Spinal cord (tissue), 10 donors: ENCODE results near the gene LMBR1. TPM values are rescaled to one million over a fixed set of nuclear protein-coding genes. Genes with fewer than 3 reads are reported as not detected.
A peak's percentile ranks its signal among the peaks of the same experiment; 100 is the strongest.
"Not testable (repeated sequence)": the region's sequence is repeated elsewhere in the genome, so short reads cannot be mapped to it uniquely, and the experiment has no call there.

Experiments
- DNase-seq, 6 donors: peaks; one replicate each; pipeline versions ENCODE4 v3.0.0 to v3.0.0-alpha.2; 2013 to 2015; ENCODE audit warnings: low spot score in 6 of 6, low read depth in 4 of 6
- H3K27ac ChIP-seq: one replicate; pipeline ENCODE4 v1.5.1; 2013; ENCODE audit warnings: low read depth, low read length, control low read depth
- H3K27me3 ChIP-seq: one replicate; pipeline ENCODE4 v1.6.1; 2013; ENCODE audit warnings: low read length; ENCODE audit not compliant: control insufficient read depth, insufficient read depth
- H3K36me3 ChIP-seq: one replicate; pipeline ENCODE4 v1.6.1; 2013; ENCODE audit warnings: low read length; ENCODE audit not compliant: control insufficient read depth, insufficient read depth
- H3K4me1 ChIP-seq: one replicate; pipeline ENCODE4 v1.6.1; 2013; ENCODE audit warnings: low read length; ENCODE audit not compliant: control insufficient read depth, insufficient read depth
- H3K4me3 ChIP-seq: one replicate; pipeline ENCODE4 v1.5.1; 2013; ENCODE audit warnings: low read depth, low read length, control low read depth
- H3K9me3 ChIP-seq: one replicate; pipeline ENCODE4 v1.6.1; 2013; ENCODE audit warnings: low read length; ENCODE audit not compliant: control insufficient read depth, insufficient read depth
- WGBS: methylation state at CpG from one replicate; pipeline ENCODE4 v1.1.5; 2013; ENCODE audit warnings: missing lambda C conversion rate; ENCODE audit not compliant: insufficient coverage; 5-methylcytosine and 5-hydroxymethylcytosine counted together
- polyA plus RNA-seq, 2 donors: library from polyadenylated mRNA; unstranded; fragments of 120-200 nt; gene quantifications; one replicate each; pipeline ENCODE4 v1.2.1, GENCODE V29; 2013; ENCODE audit not compliant: insufficient read length in 2 of 2
- total RNA-seq, 2 donors: library from RNA; depleted of rRNA in 1 of 2; stranded (reverse); fragments of 120-200 nt in 1 of 2; fragments of >200 nt in 1 of 2; gene quantifications; one replicate each; pipeline versions ENCODE4 v1.2.3 to v1.2.4, GENCODE V29; 2013 to 2014
- donor health status: healthy.

The LMBR1 gene
- total and polyA plus RNA-seq, 4 donors: 54.9 to 164 (median 64.1) TPM

GRCh38 chr7:156907656-156908055 lies 14.7 kb upstream of the LMBR1 start:
- H3K9me3 ChIP-seq: no peaks in the 10 kb centered on the region
- no peak overlapping the region for H3K4me3 ChIP-seq
- H3K27ac ChIP-seq: no peak overlapping the region
- H3K36me3 ChIP-seq: no peaks in the 10 kb centered on the region
- peaks cover 3% of the 10 kb centered on the region for H3K4me1 ChIP-seq
- H3K27me3 ChIP-seq: no peaks in the 10 kb centered on the region
- peak in 2 of 6 donors; percentile 12 to 41 for DNase-seq
- WGBS: no CpG with 5 or more reads among the region's 4 CpGs

GRCh38 chr7:156906200-156906649 lies 13.2 kb upstream of the LMBR1 start:
- Histone ChIP-seq H3K27me3 (no peaks in the 10 kb centered on the region), H3K36me3 (no peaks in the 10 kb centered on the region), H3K4me3 (no peak overlapping the region), H3K4me1 (peaks cover 3% of the 10 kb centered on the region), H3K9me3 (no peaks in the 10 kb centered on the region), H3K27ac (no peak overlapping the region)
- no peak for DNase-seq
- WGBS: 100% methylated on average over 2 of the region's 4 CpGs

DNA sequence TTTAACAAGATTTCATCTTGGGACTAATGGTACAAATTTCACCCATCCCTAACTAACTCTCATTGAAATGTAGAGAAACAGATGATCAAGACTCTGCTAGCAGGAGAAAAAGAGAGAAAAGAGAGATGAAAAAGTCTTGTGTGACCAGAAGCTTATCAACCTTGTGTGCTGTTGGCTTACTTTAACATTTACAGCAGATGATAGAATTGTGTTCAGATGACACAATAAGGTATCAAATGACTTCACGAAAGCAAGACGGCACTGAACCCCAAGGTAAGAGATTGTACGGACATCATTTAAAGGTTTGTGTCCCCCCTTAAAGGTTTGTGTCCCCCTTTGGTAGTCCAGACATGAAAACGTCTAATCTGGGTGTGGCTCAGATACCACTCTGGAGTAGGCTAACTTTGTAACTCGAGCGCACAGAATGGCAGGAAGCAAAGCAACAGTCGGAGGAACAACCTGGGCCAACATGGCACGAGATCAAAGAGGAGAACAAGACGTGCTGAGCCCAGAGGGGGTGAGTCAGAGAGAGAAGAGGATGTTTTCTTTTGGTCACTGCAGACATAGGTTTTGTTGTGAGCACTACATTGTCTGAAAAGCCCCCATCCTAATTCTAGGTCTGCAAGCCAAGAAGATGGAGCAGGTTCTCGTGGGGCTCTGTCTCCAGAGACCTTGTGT lies 10.4 kb upstream of the LMBR1 start:
- no peaks in the 10 kb centered on the region for H3K27me3 ChIP-seq
- H3K4me3 ChIP-seq: no peak overlapping the region
- DNase-seq: peak in 1 of 6 donors; percentile 32
- peaks cover 3% of the 10 kb centered on the region for H3K4me1 ChIP-seq
- H3K36me3 ChIP-seq: no peaks in the 10 kb centered on the region
- WGBS: 74% methylated on average over 9 of the region's 10 CpGs
- no peak overlapping the region for H3K27ac ChIP-seq
- no peaks in the 10 kb centered on the region for H3K9me3 ChIP-seq

DNA sequence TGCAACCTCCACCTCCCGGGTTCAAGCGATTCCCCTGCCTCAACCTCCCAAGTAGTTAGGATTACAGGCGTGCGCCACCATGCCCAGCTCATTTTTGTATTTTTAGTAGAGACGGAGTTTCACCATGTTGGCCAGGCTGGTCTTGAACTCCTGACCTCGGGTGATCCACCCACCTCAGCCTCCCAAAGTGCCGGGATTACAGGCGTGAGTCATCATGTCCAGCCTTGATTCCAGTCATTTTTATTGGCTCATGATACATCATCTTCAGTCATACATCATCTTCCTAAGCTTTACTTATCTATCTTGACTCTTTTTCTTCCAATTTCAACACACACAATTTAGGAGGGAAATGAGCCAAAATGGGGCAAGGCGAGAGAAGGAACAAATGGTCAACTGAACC lies 7.1 kb upstream of the LMBR1 start:
- H3K27ac ChIP-seq, DNase-seq: not testable (repeated sequence)
- WGBS: 85% methylated on average over 9 of the region's 9 CpGs

DNA sequence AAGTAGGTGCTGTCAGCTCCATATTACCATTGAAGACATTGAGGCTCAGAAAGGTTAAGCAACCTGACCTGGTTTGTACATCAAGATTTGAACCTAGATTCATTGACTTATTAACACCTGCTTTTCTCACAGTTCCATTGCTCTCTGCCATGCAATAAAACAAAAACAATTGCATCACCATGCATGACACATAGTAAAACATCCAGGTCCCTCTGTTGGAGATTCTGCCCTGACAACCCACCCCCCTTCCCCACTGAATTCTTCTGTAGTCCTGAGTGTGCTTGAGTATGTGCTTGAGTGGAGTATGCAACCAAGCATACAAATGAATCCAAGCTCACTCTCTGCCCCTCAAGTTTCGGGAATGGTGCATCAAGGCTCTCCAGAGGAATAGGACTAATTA lies 6.0 kb upstream of the LMBR1 start:
- DNase-seq: no peak
- Histone ChIP-seq H3K36me3 (no peaks in the 10 kb centered on the region), H3K4me1 (no peaks in the 10 kb centered on the region), H3K27me3 (no peaks in the 10 kb centered on the region), H3K4me3 (no peak overlapping the region), H3K27ac (no peak overlapping the region), H3K9me3 (no peaks in the 10 kb centered on the region)
- no CpG with 5 or more reads among the region's 1 CpG for WGBS

More for the DNA sequence above, 7.1 kb upstream of the LMBR1 start:
- not testable (repeated sequence) for H3K4me1 ChIP-seq, H3K9me3 ChIP-seq, H3K36me3 ChIP-seq, H3K27me3 ChIP-seq, H3K4me3 ChIP-seq

GRCh38 chr7:156897673-156898072 lies 4.7 kb upstream of the LMBR1 start:
- Histone ChIP-seq H3K9me3 (no peaks in the 10 kb centered on the region), H3K4me3 (no peak overlapping the region), H3K36me3 (no peaks in the 10 kb centered on the region), H3K27ac (no peak overlapping the region), H3K27me3 (no peaks in the 10 kb centered on the region), H3K4me1 (no peaks in the 10 kb centered on the region)
- WGBS: 89% methylated on average over 3 of the region's 8 CpGs
- no peak for DNase-seq

DNA sequence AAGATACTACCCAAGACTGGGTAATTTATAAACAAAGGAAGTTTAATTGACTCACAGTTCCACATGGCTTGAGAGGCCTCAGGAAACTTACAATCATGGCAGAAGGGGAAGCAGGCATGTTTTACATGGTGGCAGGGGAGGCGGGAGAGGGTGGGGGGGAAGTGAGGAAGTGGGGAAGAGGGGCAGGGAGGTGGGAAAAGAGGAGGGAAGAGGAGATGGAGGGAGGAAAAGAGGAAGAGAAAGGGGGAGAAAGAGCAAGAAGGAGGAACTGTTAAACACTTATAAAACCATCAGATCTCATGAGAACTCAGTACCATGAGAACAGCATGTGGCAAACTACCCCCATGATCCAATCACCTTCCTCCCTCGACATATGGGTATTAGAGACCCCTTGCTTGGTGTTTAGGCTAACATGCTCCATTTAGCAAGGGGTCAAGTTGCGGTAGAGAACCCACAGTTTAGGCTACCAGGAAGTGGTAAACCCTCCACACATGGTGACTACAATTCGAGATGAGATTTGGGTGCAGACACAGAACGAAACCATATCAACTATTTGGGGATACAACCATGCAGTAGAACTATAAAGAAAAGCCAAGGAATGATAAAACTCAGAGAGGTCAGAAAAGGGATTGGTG lies 3.5 kb upstream of the LMBR1 start:
- Histone ChIP-seq H3K36me3 (no peaks in the 10 kb centered on the region), H3K4me3 (no peak overlapping the region), H3K27me3 (no peaks in the 10 kb centered on the region), H3K4me1 (no peaks in the 10 kb centered on the region), H3K27ac (no peak overlapping the region), H3K9me3 (no peaks in the 10 kb centered on the region)
- WGBS: 92% methylated on average over 2 of the region's 5 CpGs
- no peak for DNase-seq

GRCh38 chr7:156895024-156895780 lies 2.2 kb upstream of the LMBR1 start:
- H3K27me3 ChIP-seq: no peaks in the 10 kb centered on the region
- no peak overlapping the region for H3K27ac ChIP-seq
- H3K9me3 ChIP-seq: no peaks in the 10 kb centered on the region
- no peaks in the 10 kb centered on the region for H3K4me1 ChIP-seq
- WGBS: 96% methylated on average over 4 of the region's 6 CpGs
- H3K4me3 ChIP-seq: no peak overlapping the region
- no peak for DNase-seq
- no peaks in the 10 kb centered on the region for H3K36me3 ChIP-seq

DNA sequence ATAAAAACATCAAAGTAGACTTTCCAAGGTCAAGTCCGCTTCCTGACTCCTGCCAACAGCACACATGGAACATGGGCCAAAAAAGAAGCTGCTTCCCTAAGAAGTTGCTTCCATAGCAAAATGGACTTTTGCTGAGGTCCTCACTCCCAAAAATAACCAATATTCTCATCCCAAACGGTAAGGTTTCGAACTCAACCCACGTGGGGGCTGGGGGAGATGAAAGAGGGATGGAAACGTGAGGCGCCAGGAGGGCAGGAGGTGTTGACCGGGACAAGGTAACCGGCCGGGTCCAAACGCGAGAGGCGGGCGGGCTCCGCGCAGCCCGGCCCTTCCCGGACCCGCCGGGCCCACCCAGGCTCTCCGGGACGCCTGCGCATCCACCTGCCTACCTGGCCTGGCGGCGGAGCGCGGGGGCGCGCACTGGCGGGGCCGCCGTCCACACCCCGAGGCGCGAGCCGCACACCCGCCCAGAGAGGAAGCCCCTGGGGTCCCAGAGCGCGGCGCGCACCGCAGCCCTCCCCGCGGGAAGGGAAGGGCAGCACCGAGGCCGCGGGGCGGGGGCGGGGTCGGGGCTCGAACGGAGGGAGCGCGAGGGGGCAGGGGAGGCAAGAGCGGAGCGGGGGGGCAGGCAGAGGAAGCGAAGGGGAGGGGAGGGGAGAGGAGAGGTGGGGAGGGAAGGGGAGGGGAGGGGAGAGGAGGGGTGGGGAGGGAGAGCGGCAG lies 742 bp downstream of the LMBR1 start:
- Histone ChIP-seq H3K27ac (no peak overlapping the region), H3K36me3 (no peaks in the 10 kb centered on the region), H3K4me1 (no peaks in the 10 kb centered on the region), H3K4me3 (peak overlapping the region; percentile 45), H3K27me3 (no peaks in the 10 kb centered on the region), H3K9me3 (no peaks in the 10 kb centered on the region)
- DNase-seq: peak in 2 of 6 donors; percentile 9 to 58
- WGBS: 2% methylated on average over 38 of the region's 57 CpGs
